Activated CD8-positive, alpha-beta memory T cell treated with anti-CD3 and anti-CD28 coated beads, Interleukin-2, amount 50 U/mL, for 4 hours (primary cell): ENCODE measurements around the gene ACTL6B.

Experiments used
- DNase-seq: peaks from one replicate; pipeline ENCODE4 v3.0.0-alpha.2; 2020

The ACTL6B gene

GRCh38 chr7:100599911-100600729 is 56.1 kb downstream of the ACTL6B start:
- no peak for DNase-seq

GRCh38 chr7:100598425-100598824 is 57.8 kb downstream of the ACTL6B start:
- DNase-seq: no peak

DNA sequence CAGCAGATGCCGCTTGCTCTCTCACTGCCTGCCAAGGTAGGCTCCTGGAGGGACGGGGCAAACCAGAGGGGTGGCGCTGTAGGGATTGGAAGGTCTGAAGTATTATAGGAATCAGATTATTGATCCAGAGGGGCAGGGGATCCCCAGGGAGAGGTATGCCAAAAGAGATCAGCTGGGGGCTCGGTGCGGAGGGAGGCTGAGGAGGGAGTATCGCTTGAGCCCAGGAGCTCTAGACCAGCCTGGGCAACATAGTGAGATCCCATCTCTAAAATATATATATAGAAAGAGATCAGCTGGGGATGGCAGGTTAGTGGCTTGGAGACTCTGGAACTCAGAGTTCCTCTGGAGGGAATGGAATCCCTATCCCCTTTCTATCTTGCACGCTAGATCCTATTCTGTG is 61.1 kb downstream of the ACTL6B start:
- no peak for DNase-seq
